Cardiac fibroblast (primary cell): ENCODE measurements around the gene PSMB2.
A peak's percentile ranks its signal among the peaks of the same experiment; 100 is the strongest.

Experiments used
- DNase-seq, 2 donors: peaks; one replicate each; pipeline versions ENCODE4 v3.0.0 to v3.0.0-alpha.2; 2010; ENCODE audit warnings: low read depth in 2 of 2
- H3K4me3 ChIP-seq, 2 donors: replicated peaks in 1 of 2; 1 replicate in 1 of 2; 2 replicates in 1 of 2; pipeline ENCODE4 v1.5.1; 2011; ENCODE audit warnings: low read depth in 2 of 2, low read length in 2 of 2, mild to moderate bottlenecking in 2 of 2, moderate library complexity in 1 of 2
- CTCF ChIP-seq: IDR thresholded peaks from one replicate; pipeline ENCODE4 v1.5.1; 2011; ENCODE audit warnings: low read depth, mild to moderate bottlenecking, low read length, inconsistent platforms

The PSMB2 gene

GRCh38 chr1:35569936-35570335 is 71.4 kb downstream of the PSMB2 start:
- peak in 1 of 2 donors; percentile 52 for DNase-seq
- no peak for TF ChIP-seq CTCF
- no peak overlapping the region for H3K4me3 ChIP-seq

- H3K4me3 ChIP-seq, result no peak overlapping the region
- DNase-seq, result peak; percentile 77 to 78
- peak; percentile 86 for TF ChIP-seq CTCF
These were observed 72.3 kb downstream of the PSMB2 start for GRCh38 chr1:35568975-35569395.

GRCh38 chr1:35567947-35568558 is 73.3 kb downstream of the PSMB2 start:
- TF ChIP-seq CTCF, result no peak
- no peak for DNase-seq
- H3K4me3 ChIP-seq, result no peak overlapping the region

- TF ChIP-seq CTCF, result no peak
- no peak for DNase-seq
- no peak overlapping the region for H3K4me3 ChIP-seq
These were observed 75.6 kb downstream of the PSMB2 start for GRCh38 chr1:35565742-35566133.

GRCh38 chr1:35564884-35565741 is 76.2 kb downstream of the PSMB2 start:
- no peak overlapping the region for H3K4me3 ChIP-seq
- DNase-seq, result no peak
- no peak for TF ChIP-seq CTCF

- no peak overlapping the region for H3K4me3 ChIP-seq
- peak; percentile 88 to 89 for DNase-seq
- TF ChIP-seq CTCF, result peak; percentile 87
These were observed 77.1 kb downstream of the PSMB2 start for GRCh38 chr1:35564037-35564883.
